HUES64 (cell line): ENCODE results near the gene P2RY12. TPM values are rescaled to one million over a fixed set of nuclear protein-coding genes. Genes with fewer than 3 reads are reported as not detected.

ENCODE experiments used
- H3K27ac ChIP-seq: 2 replicates; pipeline ENCODE4 v1.7.0; 2013; ENCODE audit warnings: low read depth, low read length, inconsistent platforms
- H3K27me3 ChIP-seq: 2 replicates; pipeline ENCODE4 v1.6.1; 2013; ENCODE audit warnings: mild to moderate bottlenecking, low read length; ENCODE audit not compliant: insufficient read depth
- H3K36me3 ChIP-seq: 2 replicates; pipeline ENCODE4 v1.6.1; 2013; ENCODE audit warnings: mild to moderate bottlenecking, low read length; ENCODE audit not compliant: insufficient read depth
- H3K4me1 ChIP-seq: 2 replicates; pipeline ENCODE4 v1.6.1; 2013; ENCODE audit warnings: mild to moderate bottlenecking, low read length, moderate library complexity; ENCODE audit not compliant: insufficient read depth
- H3K4me3 ChIP-seq: 2 replicates; pipeline ENCODE4 v1.5.1; 2013; ENCODE audit warnings: mild to moderate bottlenecking, low read length, moderate library complexity
- H3K9ac ChIP-seq: 2 replicates; pipeline ENCODE4 v1.6.1; 2013; ENCODE audit warnings: mild to moderate bottlenecking, low read depth, low read length
- H3K9me3 ChIP-seq: 2 replicates; pipeline ENCODE4 v1.6.1; 2013; ENCODE audit warnings: low read depth, low read length; ENCODE audit not compliant: insufficient read depth
- WGBS: fragments of 150-250, 120-280 bp; methylation state at CpG from one replicate; pipeline ENCODE4 v1.1.7; 2013; ENCODE audit warnings: missing lambda C conversion rate; 5-methylcytosine and 5-hydroxymethylcytosine counted together
- polyA plus RNA-seq, 2 experiments: library from polyadenylated mRNA; stranded (reverse); fragments of 50-300 nt; gene quantifications; one replicate each; pipeline ENCODE4 v1.2.3, GENCODE V29; 2013

Gene P2RY12
- polyA plus RNA-seq (2013, experiment 1 of 2), result not detected
- polyA plus RNA-seq (2013, experiment 2 of 2), result not detected

DNA sequence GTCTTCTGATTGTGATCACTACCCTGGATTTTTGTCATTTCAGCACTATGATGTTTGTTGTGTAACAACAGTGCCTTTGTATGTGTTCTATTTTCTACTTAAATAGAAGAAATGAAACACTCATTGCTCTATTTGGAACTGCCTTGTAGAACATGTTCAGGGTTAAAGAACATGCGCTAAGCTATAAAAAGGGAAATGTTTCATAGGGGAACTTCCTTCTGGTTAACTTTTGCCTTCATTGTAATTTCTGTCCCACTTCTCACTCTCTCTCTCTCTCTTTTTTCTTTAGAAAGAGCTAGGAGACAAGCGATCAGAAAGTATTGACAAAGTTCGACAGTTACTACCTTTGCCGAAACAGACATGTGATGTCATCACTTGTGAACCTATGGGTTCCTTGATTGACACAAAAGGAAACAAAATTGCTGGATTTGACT is at the start of gene P2RY12:
Gene P2RY12 (minus strand): TSS at position 13 of the 434 bp plus-strand sequence. CDS start 45,908 bp downstream, outside the sequence.
- Histone ChIP-seq H3K9me3 (no peaks in the 10 kb centered on the region), H3K36me3 (peaks cover 51% of the 10 kb centered on the region), H3K4me1 (no peaks in the 10 kb centered on the region), H3K9ac (no peak within 1 kb of the TSS), H3K27ac (no peak within 1 kb of the TSS), H3K27me3 (no peaks in the 10 kb centered on the region), H3K4me3 (no peak within 1 kb of the TSS)
- WGBS, result 98% methylated on average over 4 of the region's 4 CpGs

DNA sequence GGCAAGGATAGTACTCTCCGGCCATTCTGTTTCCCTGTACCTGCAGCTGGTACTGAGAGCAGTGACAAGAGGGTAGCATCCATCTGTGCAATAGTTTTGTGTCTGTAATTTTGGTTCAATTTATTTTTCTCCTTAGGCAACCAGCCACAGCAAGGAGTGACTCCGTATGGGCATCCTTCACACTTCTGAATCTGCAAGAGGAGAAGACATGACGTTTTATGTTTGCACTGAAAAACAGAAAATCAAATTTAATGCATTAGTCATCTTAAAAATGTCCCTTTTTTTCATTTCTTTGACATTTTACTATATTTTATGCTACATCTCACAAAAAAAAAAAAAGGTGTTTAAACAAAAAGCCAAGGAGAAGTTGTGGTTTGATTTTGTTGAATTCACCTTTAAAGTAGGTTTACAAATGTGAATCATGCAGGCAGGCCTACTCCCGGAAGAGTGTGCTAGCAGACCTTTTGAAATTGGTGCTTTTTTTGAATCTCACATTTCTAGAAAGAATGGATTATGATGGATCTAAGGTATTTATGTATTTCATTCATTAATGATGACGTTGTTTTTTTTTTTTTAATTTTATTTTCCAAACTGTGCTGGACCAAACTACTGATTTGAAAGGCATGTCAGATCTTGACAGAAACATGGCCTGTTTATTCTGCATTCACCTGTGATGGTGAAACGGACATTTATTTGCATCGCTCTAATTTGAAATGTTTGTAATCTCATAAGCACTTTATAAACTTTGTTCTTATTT is 48.2 kb upstream of the P2RY12 start:
- Histone ChIP-seq H3K9ac (no peak overlapping the region), H3K4me3 (no peak overlapping the region), H3K27me3 (no peaks in the 10 kb centered on the region), H3K27ac (no peak overlapping the region), H3K36me3 (peaks cover 8% of the 10 kb centered on the region), H3K4me1 (peaks cover 17% of the 10 kb centered on the region), H3K9me3 (no peaks in the 10 kb centered on the region)
- WGBS, result 96% methylated on average over 6 of the region's 7 CpGs

DNA sequence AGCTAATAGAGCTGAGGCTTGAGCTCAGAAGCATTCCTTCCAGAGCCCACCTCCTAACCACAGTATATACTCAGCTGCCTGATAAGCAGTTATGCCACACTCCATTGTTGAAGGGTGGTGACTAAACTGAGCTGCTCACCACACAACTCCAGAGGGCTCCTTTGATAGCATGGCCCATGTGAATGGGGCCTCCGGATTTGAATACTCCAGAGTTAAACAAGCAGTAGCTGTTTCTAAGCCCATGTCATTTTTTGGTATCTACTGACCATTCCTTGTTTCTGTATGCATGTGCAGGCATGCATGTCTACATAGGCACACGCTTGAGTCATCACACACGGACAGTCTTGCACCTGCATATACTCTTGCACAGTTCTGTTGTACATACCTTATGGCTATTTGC is 47.4 kb upstream of the P2RY12 start:
- H3K27me3 ChIP-seq, result no peaks in the 10 kb centered on the region
- H3K9ac ChIP-seq, result no peak overlapping the region
- WGBS, result 89% methylated on average over 3 of the region's 3 CpGs
- H3K4me3 ChIP-seq, result no peak overlapping the region
- peaks cover 17% of the 10 kb centered on the region for H3K4me1 ChIP-seq
- no peaks in the 10 kb centered on the region for H3K9me3 ChIP-seq
- no peak overlapping the region for H3K27ac ChIP-seq
- H3K36me3 ChIP-seq, result peaks cover 8% of the 10 kb centered on the region

DNA sequence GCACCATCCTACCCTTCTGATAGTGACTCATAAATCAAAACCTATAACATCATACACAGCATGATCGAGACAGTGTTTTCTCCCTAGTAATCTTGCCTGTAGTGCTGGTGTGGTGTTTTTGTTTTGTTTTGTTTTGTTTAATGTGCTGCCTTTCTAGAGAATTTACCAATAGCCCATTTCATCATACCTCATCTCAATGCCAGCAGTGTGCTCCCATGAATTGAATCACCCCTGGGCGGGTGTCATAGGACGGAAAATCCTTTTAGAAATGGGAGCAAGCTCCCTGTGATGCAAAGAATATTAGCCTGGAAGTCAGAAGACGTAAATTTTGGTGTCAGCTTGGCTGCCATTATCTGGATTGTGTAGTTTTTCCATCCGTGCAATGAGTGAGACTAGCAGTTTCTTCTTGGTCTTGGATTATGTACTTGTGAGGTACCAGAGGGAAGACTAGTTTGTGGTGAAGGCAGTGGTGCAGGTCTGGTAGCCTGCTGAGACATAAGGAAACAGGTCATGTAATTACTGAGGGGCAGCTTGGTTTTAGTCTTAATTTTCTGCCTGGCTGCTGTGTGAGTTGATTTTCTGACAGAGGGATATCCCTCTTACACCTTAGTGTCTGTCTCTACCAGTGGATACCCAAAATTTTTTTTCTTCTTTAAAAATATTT is 46.4 kb upstream of the P2RY12 start:
- peaks cover 22% of the 10 kb centered on the region for H3K4me1 ChIP-seq
- H3K27me3 ChIP-seq, result no peaks in the 10 kb centered on the region
- H3K27ac ChIP-seq, result no peak overlapping the region
- no peaks in the 10 kb centered on the region for H3K9me3 ChIP-seq
- H3K36me3 ChIP-seq, result peaks cover 8% of the 10 kb centered on the region
- 91% methylated on average over 4 of the region's 5 CpGs for WGBS
- H3K9ac ChIP-seq, result no peak overlapping the region
- no peak overlapping the region for H3K4me3 ChIP-seq

DNA sequence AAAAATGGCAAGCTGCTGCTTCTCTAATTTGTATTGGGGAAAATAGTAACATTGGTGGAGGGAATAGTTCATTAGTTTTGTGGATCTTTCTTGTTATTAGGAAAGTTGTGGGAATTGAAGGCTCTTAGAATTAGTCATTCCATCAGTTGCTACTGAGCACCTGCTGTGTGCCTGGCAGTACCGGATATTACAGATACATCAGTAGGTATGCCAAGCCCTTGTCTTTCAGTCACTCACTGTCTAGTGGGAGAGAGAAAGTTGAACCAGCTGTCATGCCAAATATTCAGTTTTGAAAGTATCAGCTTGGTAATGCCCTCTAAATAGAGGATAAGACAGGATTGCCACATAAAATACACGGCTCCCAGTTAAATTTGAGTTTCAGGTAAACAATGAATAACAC is 43.8 kb upstream of the P2RY12 start:
- H3K9me3 ChIP-seq, result no peaks in the 10 kb centered on the region
- no peak overlapping the region for H3K4me3 ChIP-seq
- no peak overlapping the region for H3K27ac ChIP-seq
- H3K4me1 ChIP-seq, result peaks cover 26% of the 10 kb centered on the region
- H3K36me3 ChIP-seq, result peaks cover 8% of the 10 kb centered on the region
- no peak overlapping the region for H3K9ac ChIP-seq
- WGBS, result 100% methylated on average over 2 of the region's 2 CpGs
- no peaks in the 10 kb centered on the region for H3K27me3 ChIP-seq

DNA sequence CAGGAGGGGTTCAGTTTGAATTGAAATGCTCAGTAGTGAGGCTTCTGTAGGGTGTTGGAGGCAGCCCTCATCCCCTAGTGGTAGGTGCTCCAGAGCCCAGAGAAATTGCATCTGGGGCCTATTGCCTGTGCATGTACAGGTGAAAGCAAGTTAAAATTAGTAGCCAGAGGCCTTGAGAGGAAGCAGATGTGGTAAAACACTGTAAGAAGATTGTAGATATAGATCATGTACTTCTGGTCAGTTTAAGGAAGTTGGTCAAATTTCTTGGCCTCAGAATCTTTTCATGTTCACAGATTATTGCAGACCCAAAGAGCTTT is 41.7 kb upstream of the P2RY12 start:
- Histone ChIP-seq H3K4me1 (peaks cover 26% of the 10 kb centered on the region), H3K9ac (no peak overlapping the region), H3K9me3 (no peaks in the 10 kb centered on the region), H3K27me3 (no peaks in the 10 kb centered on the region), H3K4me3 (no peak overlapping the region), H3K27ac (no peak overlapping the region), H3K36me3 (peaks cover 4% of the 10 kb centered on the region; the same call in 1 of the 2 replicates)

DNA sequence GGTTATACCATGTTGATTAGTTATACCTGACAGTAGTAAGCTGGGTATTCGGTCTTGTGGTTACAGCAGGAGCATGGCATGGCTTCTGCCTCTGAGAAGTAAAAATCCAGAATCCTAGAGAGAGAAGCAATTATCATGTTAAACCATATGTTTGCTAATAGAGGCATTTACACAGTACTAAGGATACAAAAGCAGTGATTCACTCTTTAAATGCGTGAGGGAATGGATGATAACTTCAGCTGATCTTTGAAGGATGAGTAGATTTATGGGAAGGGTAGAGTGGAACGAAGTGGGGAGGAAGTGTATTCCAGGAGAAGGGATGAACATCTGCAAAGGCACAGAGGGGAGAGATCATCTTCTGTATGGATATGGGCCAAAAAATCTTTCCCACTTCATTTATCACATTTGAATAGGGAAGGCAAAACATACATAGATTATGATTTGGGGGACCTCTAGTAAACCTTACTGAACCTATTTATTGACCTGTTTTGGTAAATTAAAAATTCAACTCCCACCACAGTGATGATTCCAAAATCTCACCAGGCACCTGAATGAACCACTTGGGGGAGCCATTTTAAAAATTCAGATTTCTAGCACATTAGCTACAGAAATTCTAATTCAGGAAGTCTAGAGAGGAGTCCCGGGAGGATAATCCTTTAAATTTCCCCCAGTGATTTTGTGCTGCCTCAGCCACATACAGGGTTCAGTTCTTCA is 41.2 kb upstream of the P2RY12 start:
- H3K27me3 ChIP-seq, result no peaks in the 10 kb centered on the region
- no peak overlapping the region for H3K27ac ChIP-seq
- no peak overlapping the region for H3K4me3 ChIP-seq
- WGBS, result 68% methylated on average over 4 of the region's 4 CpGs
- H3K9me3 ChIP-seq, result no peaks in the 10 kb centered on the region
- no peak overlapping the region for H3K9ac ChIP-seq
- peaks cover 22% of the 10 kb centered on the region for H3K4me1 ChIP-seq
- peaks cover 4% of the 10 kb centered on the region; the same call in 1 of the 2 replicates for H3K36me3 ChIP-seq

DNA sequence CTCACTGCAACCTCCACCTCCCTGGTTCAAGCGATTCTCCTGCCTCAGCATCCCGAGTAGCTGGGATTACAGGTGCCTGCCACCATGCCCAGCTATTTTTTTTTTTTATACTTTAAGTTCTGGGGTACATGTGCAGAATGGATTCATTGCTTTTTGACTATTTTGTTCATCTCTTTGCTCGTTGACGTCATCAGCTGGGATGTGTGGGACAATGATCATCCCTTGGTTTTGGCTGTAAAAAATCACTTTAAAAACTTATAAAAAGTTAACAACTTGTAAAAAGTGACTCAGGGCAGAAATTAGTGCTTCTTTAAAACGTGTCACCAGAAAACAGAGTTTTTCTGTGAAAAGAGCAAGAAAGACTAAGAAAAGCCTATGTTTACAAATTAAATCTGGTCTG is 38.5 kb upstream of the P2RY12 start:
- H3K27me3 ChIP-seq, result no peaks in the 10 kb centered on the region
- 94% methylated on average over 5 of the region's 5 CpGs for WGBS
- no peak overlapping the region for H3K27ac ChIP-seq
- H3K36me3 ChIP-seq, result peaks cover 7% of the 10 kb centered on the region; the same call in 1 of the 2 replicates
- H3K9me3 ChIP-seq, result no peaks in the 10 kb centered on the region
- H3K4me1 ChIP-seq, result peaks cover 20% of the 10 kb centered on the region
- no peak overlapping the region for H3K9ac ChIP-seq
- H3K4me3 ChIP-seq, result no peak overlapping the region

DNA sequence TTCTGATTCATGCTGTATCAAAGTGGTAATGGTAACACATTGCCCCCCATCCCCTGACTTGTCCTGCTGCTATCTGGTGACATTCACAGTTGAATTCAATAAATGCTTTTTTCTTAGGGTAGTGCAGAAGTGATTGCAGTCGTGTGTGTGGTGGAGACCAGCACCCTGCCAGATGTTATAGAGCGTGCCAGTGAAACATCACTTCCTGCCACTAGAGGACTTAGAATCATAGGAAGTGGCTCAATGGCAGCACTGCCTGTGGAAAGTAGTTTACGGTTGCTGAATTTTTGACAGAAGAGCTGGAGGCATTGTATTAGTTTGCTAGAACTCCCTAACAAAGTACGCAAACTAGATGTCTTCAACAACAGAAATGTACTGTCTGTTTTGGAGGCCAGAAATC is 37.4 kb upstream of the P2RY12 start:
- Histone ChIP-seq H3K9me3 (no peaks in the 10 kb centered on the region), H3K4me3 (no peak overlapping the region), H3K27ac (no peak overlapping the region), H3K36me3 (peaks cover 10% of the 10 kb centered on the region; the same call in 1 of the 2 replicates), H3K27me3 (no peaks in the 10 kb centered on the region), H3K4me1 (peaks cover 20% of the 10 kb centered on the region), H3K9ac (no peak overlapping the region)
- WGBS, result 97% methylated on average over 4 of the region's 4 CpGs

DNA sequence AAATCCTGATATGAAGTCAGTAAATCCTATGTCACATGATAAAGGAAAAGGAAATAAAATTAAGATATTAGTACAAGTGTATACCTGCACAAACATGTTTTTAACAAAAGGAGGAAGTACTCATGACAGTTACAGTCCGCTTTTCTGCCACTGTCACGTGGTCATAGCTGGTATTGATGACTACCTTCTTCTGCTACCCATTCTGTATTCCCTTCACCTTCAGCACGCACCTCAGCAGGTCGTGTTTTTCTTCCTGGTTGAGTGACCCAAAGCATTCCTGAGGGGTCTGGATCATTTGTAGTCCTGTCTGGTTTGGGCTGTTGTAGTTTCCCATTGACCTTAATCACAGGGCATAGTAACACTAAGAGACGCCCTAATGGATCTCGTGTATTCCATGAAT is 35.3 kb upstream of the P2RY12 start:
- Histone ChIP-seq H3K9me3 (no peaks in the 10 kb centered on the region), H3K4me1 (peaks cover 4% of the 10 kb centered on the region), H3K4me3 (no peak overlapping the region), H3K27ac (no peak overlapping the region), H3K36me3 (peaks cover 16% of the 10 kb centered on the region; the same call in 1 of the 2 replicates), H3K9ac (no peak overlapping the region), H3K27me3 (no peaks in the 10 kb centered on the region)
- 85% methylated on average over 4 of the region's 6 CpGs for WGBS

DNA sequence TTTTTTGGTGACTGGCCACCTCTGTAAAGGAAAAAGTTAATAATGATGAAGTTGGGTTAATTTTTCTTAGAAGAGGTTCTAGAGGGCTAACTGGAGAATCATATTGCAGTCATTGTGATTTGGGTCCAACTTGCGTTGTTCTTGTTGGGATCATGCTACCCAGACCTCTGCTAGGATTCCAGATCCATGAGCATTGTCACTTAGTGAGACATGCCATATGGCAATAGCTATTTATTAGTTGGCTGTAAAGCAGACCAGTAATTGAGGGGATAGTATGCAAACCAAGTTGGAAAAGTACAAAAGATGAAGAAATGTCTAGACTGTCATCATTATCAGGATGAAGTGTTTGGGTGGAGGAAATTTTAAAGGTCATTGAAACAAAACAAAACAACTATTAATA is 30.7 kb upstream of the P2RY12 start:
- no peak overlapping the region for H3K9ac ChIP-seq
- H3K9me3 ChIP-seq, result no peaks in the 10 kb centered on the region
- H3K4me1 ChIP-seq, result no peaks in the 10 kb centered on the region
- H3K36me3 ChIP-seq, result peaks cover 21% of the 10 kb centered on the region; the same call in 1 of the 2 replicates
- H3K27ac ChIP-seq, result no peak overlapping the region
- no peaks in the 10 kb centered on the region for H3K27me3 ChIP-seq
- 89% methylated on average over 1 of the region's 1 CpG for WGBS
- H3K4me3 ChIP-seq, result no peak overlapping the region
